ENCODE measurements around the gene C9orf50. TPM values are rescaled to one million over a fixed set of nuclear protein-coding genes. Genes with fewer than 3 reads are reported as not detected.
A peak's percentile ranks its signal among the peaks of the same experiment; 100 is the strongest.

C9orf50 gene
- total and polyA plus RNA-seq, 2 experiments from 2014 or later, result not detected

GRCh38 chr9:129608561-129609481, 12.1 kb downstream of the C9orf50 start:
- no peak overlapping the region for H3K4me3 Mint-ChIP-seq
- peaks cover 16% of the 10 kb centered on the region for H3K27me3 Mint-ChIP-seq (ENCODE audit: insufficient read depth, low read depth, poor library complexity)
- H3K27ac Mint-ChIP-seq, result no peak overlapping the region
- no peaks in the 10 kb centered on the region for H4K20me1 ChIP-seq (replicated peaks; ENCODE audit: insufficient read depth)
- H3K4me1 Mint-ChIP-seq, result peaks cover 28% of the 10 kb centered on the region
- H3K27me3 ChIP-seq (ENCODE audit: insufficient read depth), result peaks cover 12% of the 10 kb centered on the region
- H3K4me1 ChIP-seq (ENCODE audit: insufficient read depth), result peaks cover 11% of the 10 kb centered on the region; the same call in 1 of the 2 replicates
- DNase-seq (ENCODE audit: low spot score), result no peak
- H3K9me3 Mint-ChIP-seq, result no peaks in the 10 kb centered on the region
- H3K4me3 ChIP-seq, result no peak overlapping the region
- TF ChIP-seq, protein P1, sequence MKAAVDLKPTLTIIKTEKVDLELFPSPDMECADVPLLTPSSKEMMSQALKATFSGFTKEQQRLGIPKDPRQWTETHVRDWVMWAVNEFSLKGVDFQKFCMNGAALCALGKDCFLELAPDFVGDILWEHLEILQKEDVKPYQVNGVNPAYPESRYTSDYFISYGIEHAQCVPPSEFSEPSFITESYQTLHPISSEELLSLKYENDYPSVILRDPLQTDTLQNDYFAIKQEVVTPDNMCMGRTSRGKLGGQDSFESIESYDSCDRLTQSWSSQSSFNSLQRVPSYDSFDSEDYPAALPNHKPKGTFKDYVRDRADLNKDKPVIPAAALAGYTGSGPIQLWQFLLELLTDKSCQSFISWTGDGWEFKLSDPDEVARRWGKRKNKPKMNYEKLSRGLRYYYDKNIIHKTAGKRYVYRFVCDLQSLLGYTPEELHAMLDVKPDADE (IDR thresholded peaks at IDR 0.05), result no peak
- TF ChIP-seq, protein P2, sequence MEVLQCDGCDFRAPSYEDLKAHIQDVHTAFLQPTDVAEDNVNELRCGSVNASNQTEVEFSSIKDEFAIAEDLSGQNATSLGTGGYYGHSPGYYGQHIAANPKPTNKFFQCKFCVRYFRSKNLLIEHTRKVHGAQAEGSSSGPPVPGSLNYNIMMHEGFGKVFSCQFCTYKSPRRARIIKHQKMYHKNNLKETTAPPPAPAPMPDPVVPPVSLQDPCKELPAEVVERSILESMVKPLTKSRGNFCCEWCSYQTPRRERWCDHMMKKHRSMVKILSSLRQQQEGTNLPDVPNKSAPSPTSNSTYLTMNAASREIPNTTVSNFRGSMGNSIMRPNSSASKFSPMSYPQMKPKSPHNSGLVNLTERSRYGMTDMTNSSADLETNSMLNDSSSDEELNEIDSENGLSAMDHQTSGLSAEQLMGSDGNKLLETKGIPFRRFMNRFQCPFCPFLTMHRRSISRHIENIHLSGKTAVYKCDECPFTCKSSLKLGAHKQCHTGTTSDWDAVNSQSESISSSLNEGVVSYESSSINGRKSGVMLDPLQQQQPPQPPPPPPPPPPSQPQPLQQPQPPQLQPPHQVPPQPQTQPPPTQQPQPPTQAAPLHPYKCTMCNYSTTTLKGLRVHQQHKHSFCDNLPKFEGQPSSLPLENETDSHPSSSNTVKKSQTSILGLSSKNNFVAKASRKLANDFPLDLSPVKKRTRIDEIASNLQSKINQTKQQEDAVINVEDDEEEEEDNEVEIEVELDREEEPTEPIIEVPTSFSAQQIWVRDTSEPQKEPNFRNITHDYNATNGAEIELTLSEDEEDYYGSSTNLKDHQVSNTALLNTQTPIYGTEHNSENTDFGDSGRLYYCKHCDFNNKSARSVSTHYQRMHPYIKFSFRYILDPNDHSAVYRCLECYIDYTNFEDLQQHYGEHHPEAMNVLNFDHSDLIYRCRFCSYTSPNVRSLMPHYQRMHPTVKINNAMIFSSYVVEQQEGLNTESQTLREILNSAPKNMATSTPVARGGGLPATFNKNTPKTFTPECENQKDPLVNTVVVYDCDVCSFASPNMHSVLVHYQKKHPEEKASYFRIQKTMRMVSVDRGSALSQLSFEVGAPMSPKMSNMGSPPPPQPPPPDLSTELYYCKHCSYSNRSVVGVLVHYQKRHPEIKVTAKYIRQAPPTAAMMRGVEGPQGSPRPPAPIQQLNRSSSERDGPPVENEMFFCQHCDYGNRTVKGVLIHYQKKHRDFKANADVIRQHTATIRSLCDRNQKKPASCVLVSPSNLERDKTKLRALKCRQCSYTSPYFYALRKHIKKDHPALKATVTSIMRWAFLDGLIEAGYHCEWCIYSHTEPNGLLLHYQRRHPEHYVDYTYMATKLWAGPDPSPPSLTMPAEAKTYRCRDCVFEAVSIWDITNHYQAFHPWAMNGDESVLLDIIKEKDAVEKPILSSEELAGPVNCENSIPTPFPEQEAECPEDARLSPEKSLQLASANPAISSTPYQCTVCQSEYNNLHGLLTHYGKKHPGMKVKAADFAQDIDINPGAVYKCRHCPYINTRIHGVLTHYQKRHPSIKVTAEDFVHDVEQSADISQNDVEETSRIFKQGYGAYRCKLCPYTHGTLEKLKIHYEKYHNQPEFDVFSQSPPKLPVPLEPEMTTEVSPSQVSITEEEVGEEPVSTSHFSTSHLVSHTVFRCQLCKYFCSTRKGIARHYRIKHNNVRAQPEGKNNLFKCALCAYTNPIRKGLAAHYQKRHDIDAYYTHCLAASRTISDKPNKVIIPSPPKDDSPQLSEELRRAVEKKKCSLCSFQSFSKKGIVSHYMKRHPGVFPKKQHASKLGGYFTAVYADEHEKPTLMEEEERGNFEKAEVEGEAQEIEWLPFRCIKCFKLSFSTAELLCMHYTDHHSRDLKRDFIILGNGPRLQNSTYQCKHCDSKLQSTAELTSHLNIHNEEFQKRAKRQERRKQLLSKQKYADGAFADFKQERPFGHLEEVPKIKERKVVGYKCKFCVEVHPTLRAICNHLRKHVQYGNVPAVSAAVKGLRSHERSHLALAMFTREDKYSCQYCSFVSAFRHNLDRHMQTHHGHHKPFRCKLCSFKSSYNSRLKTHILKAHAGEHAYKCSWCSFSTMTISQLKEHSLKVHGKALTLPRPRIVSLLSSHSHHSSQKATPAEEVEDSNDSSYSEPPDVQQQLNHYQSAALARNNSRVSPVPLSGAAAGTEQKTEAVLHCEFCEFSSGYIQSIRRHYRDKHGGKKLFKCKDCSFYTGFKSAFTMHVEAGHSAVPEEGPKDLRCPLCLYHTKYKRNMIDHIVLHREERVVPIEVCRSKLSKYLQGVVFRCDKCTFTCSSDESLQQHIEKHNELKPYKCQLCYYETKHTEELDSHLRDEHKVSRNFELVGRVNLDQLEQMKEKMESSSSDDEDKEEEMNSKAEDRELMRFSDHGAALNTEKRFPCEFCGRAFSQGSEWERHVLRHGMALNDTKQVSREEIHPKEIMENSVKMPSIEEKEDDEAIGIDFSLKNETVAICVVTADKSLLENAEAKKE (CRISPR knock-in tag; IDR thresholded peaks at IDR 0.05), result no peak
- no peak for TF ChIP-seq JUNB (IDR thresholded peaks at IDR 0.05; ENCODE audit: unreplicated experiment)
- no peak for TF ChIP-seq EZH2 (IDR thresholded peaks at IDR 0.05; ENCODE audit: low read depth, unreplicated experiment)
- TF ChIP-seq STAT1 (IDR thresholded peaks at IDR 0.05; ENCODE audit: unreplicated experiment), result no peak
- TF ChIP-seq EZH2phosphoT487 (IDR thresholded peaks at IDR 0.05; ENCODE audit: unreplicated experiment), result no peak
- H3K36me3 Mint-ChIP-seq (ENCODE audit: low read depth), result no peaks in the 10 kb centered on the region
- H3F3A ChIP-seq (replicated peaks; ENCODE audit: low read depth), result no peaks in the 10 kb centered on the region; the same call in 1 of the 2 replicates
- H3K4me2 ChIP-seq, result 0 out of 2 replicates have a peak overlapping the region, but pooled peaks have one; percentile 14
- H3K36me3 ChIP-seq (ENCODE audit: insufficient read depth), result no peaks in the 10 kb centered on the region
- no peaks in the 10 kb centered on the region for H3K79me2 ChIP-seq (replicated peaks; ENCODE audit: insufficient read depth)
- H3K27ac ChIP-seq (ENCODE audit: low read depth), result no peak overlapping the region
- no peaks in the 10 kb centered on the region for H3K9me2 ChIP-seq (ENCODE audit: insufficient read depth)
- no peak; the same call in 2 of the 3 replicates for ATAC-seq
- no peak overlapping the region for H2AFZ ChIP-seq

Measured in GM23338 (cell line).